GM12801 (cell line): ENCODE results near the gene FGFR2.

ENCODE experiments used
- CTCF ChIP-seq: IDR thresholded peaks from one replicate; pipeline ENCODE4 v1.5.1; 2011; ENCODE audit warnings: control low read depth; ENCODE audit not compliant: insufficient read length; ENCODE audit errors: extremely low read depth

The FGFR2 gene

GRCh38 chr10:121466424-121466823 lies 131.8 kb downstream of the FGFR2 start:
- TF ChIP-seq CTCF: no peak

GRCh38 chr10:121465215-121465614 lies 133.0 kb downstream of the FGFR2 start:
- TF ChIP-seq CTCF: no peak

GRCh38 chr10:121464517-121464916 lies 133.7 kb downstream of the FGFR2 start:
- no peak for TF ChIP-seq CTCF

- no peak for TF ChIP-seq CTCF
Measured at GRCh38 chr10:121462955-121463354, 135.3 kb downstream of the FGFR2 start.

- TF ChIP-seq CTCF: no peak
Measured at GRCh38 chr10:121462281-121462680, 136.0 kb downstream of the FGFR2 start.

GRCh38 chr10:121461307-121461706 lies 136.9 kb downstream of the FGFR2 start:
- TF ChIP-seq CTCF: no peak

- TF ChIP-seq CTCF: no peak
Measured at GRCh38 chr10:121460733-121461132, 137.5 kb downstream of the FGFR2 start.

- no peak for TF ChIP-seq CTCF
Measured at GRCh38 chr10:121459622-121460453, 138.4 kb downstream of the FGFR2 start.
